ENCODE measurements around the gene CYP4F22. TPM values are rescaled to one million over a fixed set of nuclear protein-coding genes. Genes with fewer than 3 reads are reported as not detected.
"Not testable (repeated sequence)": the region's sequence is repeated elsewhere in the genome, so short reads cannot be mapped to it uniquely, and the experiment has no call there.

Gene CYP4F22
- total RNA-seq, 1 donor from 2014 or later, result not detected

DNA sequence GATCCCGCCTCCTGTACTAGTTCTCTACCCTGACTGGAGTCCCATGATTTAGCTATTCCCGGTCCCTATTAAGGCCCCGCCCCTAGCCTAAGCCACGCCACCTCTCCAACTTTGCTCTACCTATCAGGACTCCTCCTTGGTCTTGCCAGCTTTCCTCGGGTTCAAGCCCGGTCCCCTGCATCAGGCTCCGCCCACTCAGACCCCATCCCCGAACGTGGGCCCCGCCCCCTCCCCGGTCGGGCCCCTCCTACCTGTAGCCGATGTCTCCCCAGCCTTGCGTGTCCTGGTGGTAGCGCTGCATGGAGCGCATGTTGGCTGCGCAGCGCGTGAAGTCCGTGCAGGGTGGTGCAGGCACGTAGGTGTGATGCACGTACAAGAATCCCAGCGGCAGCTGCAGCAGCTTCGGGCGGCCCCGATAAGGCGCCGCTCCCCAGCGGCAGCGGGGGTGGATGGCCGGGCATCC is 36.7 kb upstream of the CYP4F22 start:
- peaks cover 15% of the 10 kb centered on the region for H3K27me3 Mint-ChIP-seq (ENCODE audit: unreplicated experiment)
- H3K36me3 Mint-ChIP-seq (ENCODE audit: unreplicated experiment), result no peaks in the 10 kb centered on the region
- H3K4me1 Mint-ChIP-seq (ENCODE audit: unreplicated experiment), result no peaks in the 10 kb centered on the region
- no peak for DNase-seq (ENCODE audit: extremely low spot score, unreplicated experiment)
- peaks cover 4% of the 10 kb centered on the region for H3K9me3 Mint-ChIP-seq (ENCODE audit: unreplicated experiment)
- TF ChIP-seq, protein P1, sequence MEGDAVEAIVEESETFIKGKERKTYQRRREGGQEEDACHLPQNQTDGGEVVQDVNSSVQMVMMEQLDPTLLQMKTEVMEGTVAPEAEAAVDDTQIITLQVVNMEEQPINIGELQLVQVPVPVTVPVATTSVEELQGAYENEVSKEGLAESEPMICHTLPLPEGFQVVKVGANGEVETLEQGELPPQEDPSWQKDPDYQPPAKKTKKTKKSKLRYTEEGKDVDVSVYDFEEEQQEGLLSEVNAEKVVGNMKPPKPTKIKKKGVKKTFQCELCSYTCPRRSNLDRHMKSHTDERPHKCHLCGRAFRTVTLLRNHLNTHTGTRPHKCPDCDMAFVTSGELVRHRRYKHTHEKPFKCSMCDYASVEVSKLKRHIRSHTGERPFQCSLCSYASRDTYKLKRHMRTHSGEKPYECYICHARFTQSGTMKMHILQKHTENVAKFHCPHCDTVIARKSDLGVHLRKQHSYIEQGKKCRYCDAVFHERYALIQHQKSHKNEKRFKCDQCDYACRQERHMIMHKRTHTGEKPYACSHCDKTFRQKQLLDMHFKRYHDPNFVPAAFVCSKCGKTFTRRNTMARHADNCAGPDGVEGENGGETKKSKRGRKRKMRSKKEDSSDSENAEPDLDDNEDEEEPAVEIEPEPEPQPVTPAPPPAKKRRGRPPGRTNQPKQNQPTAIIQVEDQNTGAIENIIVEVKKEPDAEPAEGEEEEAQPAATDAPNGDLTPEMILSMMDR (IDR thresholded peaks at IDR 0.05), result no peak
- H3K4me3 Mint-ChIP-seq (ENCODE audit: unreplicated experiment), result no peak overlapping the region
- H3K27ac Mint-ChIP-seq (ENCODE audit: unreplicated experiment), result no peak overlapping the region

DNA sequence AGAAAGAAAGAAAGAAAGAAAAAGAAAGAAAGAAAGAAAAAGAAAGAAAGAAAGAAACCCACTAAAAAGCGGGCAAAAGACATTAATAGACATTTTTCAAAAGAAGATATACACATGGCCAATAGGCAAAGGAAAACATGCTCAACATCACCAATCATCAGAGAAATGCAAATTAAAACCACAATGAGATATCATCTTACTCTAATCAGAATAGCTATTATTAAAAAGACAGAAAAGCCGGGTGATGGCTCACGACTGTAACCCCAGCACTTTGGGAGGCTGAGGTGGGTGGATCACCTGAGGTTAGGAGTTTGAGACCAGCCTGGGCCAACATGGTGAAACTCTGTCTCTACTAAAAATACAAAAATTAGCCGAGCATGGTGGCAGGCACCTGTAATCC is 34.5 kb upstream of the CYP4F22 start:
- not testable (repeated sequence) for H3K4me1 Mint-ChIP-seq (ENCODE audit: unreplicated experiment); H3K36me3 Mint-ChIP-seq (ENCODE audit: unreplicated experiment); H3K9me3 Mint-ChIP-seq (ENCODE audit: unreplicated experiment); DNase-seq (ENCODE audit: extremely low spot score, unreplicated experiment); H3K27ac Mint-ChIP-seq (ENCODE audit: unreplicated experiment); H3K4me3 Mint-ChIP-seq (ENCODE audit: unreplicated experiment)
- peaks cover 10% of the 10 kb centered on the region for H3K27me3 Mint-ChIP-seq (ENCODE audit: unreplicated experiment)

DNA sequence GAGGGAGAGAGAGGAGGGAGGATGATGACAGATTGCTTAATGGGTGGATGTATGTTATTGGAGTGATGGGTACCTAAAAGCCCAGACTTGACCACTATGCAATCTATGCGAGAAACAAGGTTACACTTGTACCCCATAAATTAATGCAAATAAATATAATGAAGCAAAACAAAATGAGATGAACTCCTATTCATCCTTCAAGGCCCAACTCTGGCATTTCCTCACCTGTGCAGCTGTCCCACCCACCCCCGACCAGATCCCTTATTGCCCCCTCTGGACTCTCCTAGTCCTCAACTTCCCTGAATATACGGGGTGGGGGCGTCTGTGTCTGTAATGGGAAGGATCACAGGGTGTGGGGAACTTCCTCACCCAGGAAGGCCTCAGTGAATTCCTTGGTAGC is 33.2 kb upstream of the CYP4F22 start:
- Mint-ChIP-seq H3K4me1 (ENCODE audit: unreplicated experiment) (no peaks in the 10 kb centered on the region), H3K27ac (ENCODE audit: unreplicated experiment) (no peak overlapping the region), H3K4me3 (ENCODE audit: unreplicated experiment) (no peak overlapping the region), H3K27me3 (ENCODE audit: unreplicated experiment) (peaks cover under 1% of the 10 kb centered on the region), H3K36me3 (ENCODE audit: unreplicated experiment) (no peaks in the 10 kb centered on the region), H3K9me3 (ENCODE audit: unreplicated experiment) (peaks cover 4% of the 10 kb centered on the region)
- TF ChIP-seq, protein P1 (IDR thresholded peaks at IDR 0.05), result no peak
- DNase-seq (ENCODE audit: extremely low spot score, unreplicated experiment), result no peak

DNA sequence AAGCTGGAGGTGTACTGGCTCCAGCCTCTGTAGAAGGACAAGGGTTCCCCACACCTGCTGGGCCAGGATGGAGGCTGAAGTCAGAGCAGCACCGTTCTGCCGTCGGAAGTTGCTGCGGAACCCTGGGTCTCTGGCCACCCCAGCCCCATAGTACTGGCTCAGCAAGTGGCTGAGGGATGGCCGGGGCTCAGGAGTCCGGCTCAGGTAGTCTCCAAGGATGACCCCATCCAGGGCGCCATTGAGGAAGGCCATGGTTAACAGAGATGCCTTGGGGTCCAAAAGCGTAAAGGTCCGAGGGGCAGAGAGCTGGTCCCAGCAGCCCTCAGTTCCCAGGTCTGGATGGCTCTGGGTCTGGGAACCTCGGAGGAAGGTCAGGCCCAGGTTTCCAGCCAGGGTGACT is 32.7 kb upstream of the CYP4F22 start:
- no peak for DNase-seq (ENCODE audit: extremely low spot score, unreplicated experiment)
- Mint-ChIP-seq H3K27ac (ENCODE audit: unreplicated experiment) (no peak overlapping the region), H3K36me3 (ENCODE audit: unreplicated experiment) (no peaks in the 10 kb centered on the region)

DNA sequence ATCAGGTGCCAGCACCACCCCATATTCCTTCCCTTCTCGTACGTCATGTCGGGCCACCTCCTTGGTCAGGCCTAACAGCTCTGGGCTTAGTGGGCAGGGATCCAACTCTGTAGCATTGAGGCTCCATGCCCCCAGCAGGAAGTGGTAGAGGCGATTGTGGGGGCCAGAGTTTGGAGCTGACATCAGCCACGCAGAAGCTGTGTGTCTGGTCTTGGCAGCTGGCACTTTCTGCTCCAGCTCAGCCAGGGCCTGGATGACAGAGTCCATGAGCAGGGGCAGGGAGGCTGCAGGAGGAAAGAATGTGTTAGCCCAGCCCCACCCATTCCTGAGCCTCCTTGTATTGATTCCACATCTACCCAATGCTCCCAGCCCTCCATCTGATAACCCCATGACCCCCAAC is 32.0 kb upstream of the CYP4F22 start:
- H3K9me3 Mint-ChIP-seq (ENCODE audit: unreplicated experiment), result peaks cover 4% of the 10 kb centered on the region
- H3K27ac Mint-ChIP-seq (ENCODE audit: unreplicated experiment), result no peak overlapping the region
- TF ChIP-seq, protein P1 (IDR thresholded peaks at IDR 0.05), result no peak
- DNase-seq (ENCODE audit: extremely low spot score, unreplicated experiment), result no peak
- no peak overlapping the region for H3K4me3 Mint-ChIP-seq (ENCODE audit: unreplicated experiment)
- no peaks in the 10 kb centered on the region for H3K36me3 Mint-ChIP-seq (ENCODE audit: unreplicated experiment)
- H3K4me1 Mint-ChIP-seq (ENCODE audit: unreplicated experiment), result no peaks in the 10 kb centered on the region
- H3K27me3 Mint-ChIP-seq (ENCODE audit: unreplicated experiment), result no peaks in the 10 kb centered on the region

More for the DNA sequence above, 32.7 kb upstream of the CYP4F22 start:
- H3K9me3 Mint-ChIP-seq (ENCODE audit: unreplicated experiment), result peaks cover 4% of the 10 kb centered on the region
- TF ChIP-seq, protein P1 (IDR thresholded peaks at IDR 0.05), result no peak
- no peak overlapping the region for H3K4me3 Mint-ChIP-seq (ENCODE audit: unreplicated experiment)
- H3K27me3 Mint-ChIP-seq (ENCODE audit: unreplicated experiment), result no peaks in the 10 kb centered on the region
- no peaks in the 10 kb centered on the region for H3K4me1 Mint-ChIP-seq (ENCODE audit: unreplicated experiment)

Data from osteocyte (in vitro differentiated cells).